22Rv1 (cell line): Measurements from ENCODE around the gene PEX11G.

Experiments used
- ZFX ChIP-seq: fragments of 450-650 bp; IDR thresholded peaks from 2 replicates; pipeline ENCODE4 v1.6.1; 2017; ENCODE audit warnings: antibody characterized with exemption, borderline replicate concordance
- TF ChIP-seq, protein P1 (sequence below): fragments of 450-650 bp; IDR thresholded peaks from 2 replicates; pipeline ENCODE4 v1.5.1; 2017; ENCODE audit warnings: mild to moderate bottlenecking

DNA sequence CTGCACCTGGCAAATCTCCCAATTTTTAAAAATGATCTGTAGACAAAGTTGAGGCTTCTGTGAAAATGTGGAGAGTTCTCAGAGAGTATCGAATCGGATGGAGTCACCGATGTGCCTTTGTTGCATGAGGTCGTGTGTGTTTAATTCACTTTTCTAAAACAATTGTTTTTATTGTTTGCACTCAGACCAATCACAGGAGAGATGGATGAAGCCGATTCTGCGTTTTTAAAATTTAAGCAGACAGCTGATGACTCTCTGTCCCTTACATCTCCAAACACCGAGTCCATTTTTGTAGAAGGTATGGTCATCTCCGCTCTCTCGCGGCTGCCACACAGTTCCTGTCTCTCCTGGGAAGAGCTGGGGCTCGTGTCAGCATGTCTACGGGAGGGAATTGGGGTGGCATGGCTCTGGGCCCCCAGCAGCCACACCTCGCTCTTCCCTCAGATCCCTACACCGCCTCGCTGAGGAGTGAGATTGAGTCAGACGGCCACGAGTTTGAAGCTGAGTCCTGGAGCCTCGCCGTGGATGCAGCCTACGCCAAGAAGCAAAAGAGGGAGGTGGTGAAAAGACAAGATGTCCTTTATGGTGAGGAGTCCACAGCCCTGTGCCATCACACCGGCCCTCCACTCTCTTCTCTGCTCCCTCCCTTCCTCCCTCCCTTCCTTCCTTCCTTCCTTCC, 47.2 kb downstream of the PEX11G start:
- TF ChIP-seq, protein P1, sequence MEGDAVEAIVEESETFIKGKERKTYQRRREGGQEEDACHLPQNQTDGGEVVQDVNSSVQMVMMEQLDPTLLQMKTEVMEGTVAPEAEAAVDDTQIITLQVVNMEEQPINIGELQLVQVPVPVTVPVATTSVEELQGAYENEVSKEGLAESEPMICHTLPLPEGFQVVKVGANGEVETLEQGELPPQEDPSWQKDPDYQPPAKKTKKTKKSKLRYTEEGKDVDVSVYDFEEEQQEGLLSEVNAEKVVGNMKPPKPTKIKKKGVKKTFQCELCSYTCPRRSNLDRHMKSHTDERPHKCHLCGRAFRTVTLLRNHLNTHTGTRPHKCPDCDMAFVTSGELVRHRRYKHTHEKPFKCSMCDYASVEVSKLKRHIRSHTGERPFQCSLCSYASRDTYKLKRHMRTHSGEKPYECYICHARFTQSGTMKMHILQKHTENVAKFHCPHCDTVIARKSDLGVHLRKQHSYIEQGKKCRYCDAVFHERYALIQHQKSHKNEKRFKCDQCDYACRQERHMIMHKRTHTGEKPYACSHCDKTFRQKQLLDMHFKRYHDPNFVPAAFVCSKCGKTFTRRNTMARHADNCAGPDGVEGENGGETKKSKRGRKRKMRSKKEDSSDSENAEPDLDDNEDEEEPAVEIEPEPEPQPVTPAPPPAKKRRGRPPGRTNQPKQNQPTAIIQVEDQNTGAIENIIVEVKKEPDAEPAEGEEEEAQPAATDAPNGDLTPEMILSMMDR, result no peak
- TF ChIP-seq ZFX, result no peak
